Activated T-helper 1 cell treated with anti-CD3 and anti-CD28 coated beads, Interleukin-2, amount 50 U/mL, for 16 hours (primary cell): Measurements from ENCODE around the gene PC.
A peak's percentile ranks its signal among the peaks of the same experiment; 100 is the strongest.

Experiments
- DNase-seq, 2 donors: peaks; one replicate each; pipeline ENCODE4 v3.0.0-alpha.2; 2020; ENCODE audit warnings: low read depth in 1 of 2, low spot score in 1 of 2

The PC gene

GRCh38 chr11:66867425-66868040 is 90.7 kb downstream of the PC start:
- no peak for DNase-seq

GRCh38 chr11:66866511-66866986 is 91.6 kb downstream of the PC start:
- DNase-seq: no peak

GRCh38 chr11:66866007-66866406 is 92.2 kb downstream of the PC start:
- DNase-seq: no peak

GRCh38 chr11:66864924-66865697 is 93.1 kb downstream of the PC start:
- no peak for DNase-seq

- DNase-seq: no peak
These were observed 93.8 kb downstream of the PC start for GRCh38 chr11:66864172-66864901.

GRCh38 chr11:66863428-66864125 is 94.6 kb downstream of the PC start:
- no peak for DNase-seq

- no peak for DNase-seq
These were observed 95.6 kb downstream of the PC start for GRCh38 chr11:66862559-66863037.

- no peak for DNase-seq
These were observed 96.2 kb downstream of the PC start for GRCh38 chr11:66861774-66862558.

GRCh38 chr11:66861038-66861773 is 97.0 kb downstream of the PC start:
- DNase-seq: no peak

GRCh38 chr11:66860449-66860831 is 97.7 kb downstream of the PC start:
- DNase-seq: no peak

- DNase-seq: no peak
These were observed 98.3 kb downstream of the PC start for GRCh38 chr11:66859686-66860448.

GRCh38 chr11:66858939-66859685 is 99.1 kb downstream of the PC start:
- no peak for DNase-seq

GRCh38 chr11:66858186-66858938 is 99.8 kb downstream of the PC start:
- DNase-seq: no peak

- no peak for DNase-seq
These were observed 100.3 kb downstream of the PC start for GRCh38 chr11:66857927-66858185.

- no peak for DNase-seq
These were observed 100.8 kb downstream of the PC start for GRCh38 chr11:66857234-66857926.

GRCh38 chr11:66856496-66857233 is 101.5 kb downstream of the PC start, which contains the start of gene LRFN4:
Gene LRFN4 (plus strand): TSS chr11:66857064. CDS start chr11:66857745, 681 bp downstream.
- DNase-seq: peak in 1 of 2 donors; percentile 32
